Stimulated activated CD4-positive, alpha-beta T cell treated with anti-CD3 and anti-CD28 coated beads, Interleukin-2, amount 100 ng/mL, for 24 hours (primary cell): ENCODE results near the gene PRL.

Source experiments
- DNase-seq, 2 donors: peaks; one replicate each; pipeline ENCODE4 v3.0.0-alpha.2; 2020

Gene PRL

GRCh38 chr6:22290045-22290444 lies 6.8 kb downstream of the PRL start:
- no peak for DNase-seq

- DNase-seq: no peak
Observed at GRCh38 chr6:22288721-22289120, 8.1 kb downstream of the PRL start.

DNA sequence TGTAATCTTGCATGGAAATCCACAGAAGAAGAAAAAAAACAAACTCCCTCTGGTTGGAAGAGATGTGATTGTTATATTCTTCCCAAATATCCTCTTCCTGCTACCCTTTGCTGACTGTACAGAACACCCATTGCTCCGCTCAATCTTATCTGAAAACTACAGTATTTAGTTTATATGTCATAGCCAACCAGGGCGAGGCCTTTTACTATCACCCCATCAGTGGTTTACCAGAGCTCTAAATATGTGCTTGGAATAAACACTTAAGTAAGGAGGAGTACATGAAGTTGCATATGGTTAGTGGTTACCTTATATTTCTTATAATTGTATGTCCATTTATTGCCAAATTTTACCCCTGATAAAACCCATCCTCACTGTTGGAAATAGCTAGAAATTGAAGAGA lies 12.2 kb downstream of the PRL start:
- DNase-seq: no peak

GRCh38 chr6:22281341-22282085 lies 15.3 kb downstream of the PRL start:
- no peak for DNase-seq

GRCh38 chr6:22279427-22279826 lies 17.4 kb downstream of the PRL start:
- no peak for DNase-seq

DNA sequence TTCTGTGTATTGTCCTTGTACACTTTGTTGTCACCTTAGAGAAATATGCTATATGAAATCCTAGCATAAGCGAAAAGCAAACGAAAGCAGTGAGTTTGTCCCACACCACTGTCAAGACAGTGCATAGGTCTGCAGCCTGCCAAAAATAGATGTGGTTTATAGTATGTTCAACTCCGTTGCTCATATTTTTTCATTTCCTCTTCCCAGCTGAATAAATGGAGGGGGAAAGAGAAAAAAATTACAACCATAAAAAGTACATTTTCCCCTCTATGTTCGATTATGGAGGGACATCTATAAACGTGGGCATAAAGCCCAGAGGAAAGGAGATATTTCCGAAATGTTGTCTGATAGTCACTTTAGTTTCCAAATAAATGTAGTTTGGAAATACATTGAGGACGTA lies 25.8 kb downstream of the PRL start:
- DNase-seq: no peak

GRCh38 chr6:22263748-22264147 lies 33.1 kb downstream of the PRL start:
- no peak for DNase-seq

DNA sequence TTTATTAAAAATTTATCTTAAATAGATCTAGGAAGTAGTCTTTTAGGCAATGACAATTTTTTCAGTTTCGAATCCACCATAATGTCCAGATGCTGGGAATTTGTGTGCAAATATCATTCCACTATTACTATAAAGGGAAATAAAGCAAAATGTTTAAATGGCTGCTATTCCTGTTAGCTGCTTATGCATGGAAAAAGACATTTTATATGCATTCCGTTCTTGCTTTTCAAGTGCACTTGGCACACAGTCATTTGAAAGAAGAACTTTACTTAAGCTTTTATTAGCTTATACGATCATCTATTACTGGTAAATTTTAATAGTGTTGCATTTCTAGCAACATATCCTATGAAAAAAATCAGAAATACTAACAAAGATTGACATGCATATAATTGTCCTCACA lies 42.0 kb downstream of the PRL start:
- no peak for DNase-seq

- no peak for DNase-seq
Observed at GRCh38 chr6:22253955-22254655, 42.7 kb downstream of the PRL start.

DNA sequence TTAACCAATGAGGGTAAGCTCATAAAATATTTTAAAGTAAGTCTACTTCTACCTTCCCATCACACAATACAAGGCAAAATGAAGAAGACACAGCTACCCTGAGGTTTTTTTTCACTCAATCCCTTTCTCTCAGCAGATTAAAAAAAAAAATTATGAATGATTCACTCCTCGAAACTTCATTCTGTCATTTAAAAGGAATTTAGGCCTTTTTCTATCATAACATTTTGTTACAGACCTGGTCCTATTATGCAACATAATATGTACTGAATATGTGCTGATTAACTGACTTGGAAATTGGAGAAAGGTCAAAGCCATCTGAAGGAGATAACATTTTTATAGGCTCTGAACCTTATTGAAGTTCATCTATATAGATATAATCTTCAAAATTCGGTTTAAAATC lies 45.5 kb downstream of the PRL start:
- no peak for DNase-seq

GRCh38 chr6:22250486-22250885 lies 46.4 kb downstream of the PRL start:
- no peak for DNase-seq

GRCh38 chr6:22249711-22250350 lies 47.0 kb downstream of the PRL start:
- DNase-seq: no peak

DNA sequence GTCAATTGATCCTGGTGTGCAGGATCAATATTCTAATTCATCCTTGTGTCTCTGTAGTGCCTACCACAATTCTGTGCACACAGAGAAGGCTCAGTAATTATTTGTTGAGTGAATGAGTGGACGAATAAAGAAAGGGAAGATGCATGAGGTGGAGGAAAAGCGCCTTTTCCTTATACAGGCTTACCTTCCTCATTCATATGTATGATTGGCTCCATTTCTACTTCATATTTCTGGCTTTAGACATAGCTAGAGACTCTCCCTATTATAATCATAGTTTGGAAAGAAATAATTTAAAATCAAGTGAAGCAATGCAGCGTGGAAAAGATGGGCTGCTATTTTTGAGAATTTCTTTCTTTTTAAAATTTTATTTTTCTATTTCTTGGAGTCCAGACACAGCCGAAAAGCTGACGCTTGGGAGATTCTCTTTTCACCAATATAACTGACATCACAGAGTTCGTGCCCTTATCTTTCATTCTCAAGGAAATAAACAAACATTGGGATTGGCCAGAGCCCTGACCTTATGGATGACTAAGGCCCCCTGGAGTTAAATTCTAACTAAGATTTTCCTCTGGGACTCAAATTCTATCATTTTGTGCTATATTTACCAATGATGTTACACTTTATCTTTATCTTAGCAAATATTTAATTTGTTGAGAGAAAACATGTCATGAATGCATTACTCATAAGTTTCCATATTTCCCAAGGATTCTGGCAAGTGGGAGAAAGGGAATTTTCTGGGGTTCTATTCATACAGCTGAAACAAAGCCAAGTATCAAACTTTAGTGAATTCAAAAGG lies 48.1 kb downstream of the PRL start:
- DNase-seq: no peak

GRCh38 chr6:22247916-22248482 lies 48.8 kb downstream of the PRL start:
- no peak for DNase-seq

- DNase-seq: no peak
Observed at GRCh38 chr6:22240025-22240424, 56.8 kb downstream of the PRL start.

GRCh38 chr6:22239261-22239921 lies 57.4 kb downstream of the PRL start:
- no peak for DNase-seq

GRCh38 chr6:22238861-22239260 lies 58.0 kb downstream of the PRL start:
- no peak for DNase-seq

DNA sequence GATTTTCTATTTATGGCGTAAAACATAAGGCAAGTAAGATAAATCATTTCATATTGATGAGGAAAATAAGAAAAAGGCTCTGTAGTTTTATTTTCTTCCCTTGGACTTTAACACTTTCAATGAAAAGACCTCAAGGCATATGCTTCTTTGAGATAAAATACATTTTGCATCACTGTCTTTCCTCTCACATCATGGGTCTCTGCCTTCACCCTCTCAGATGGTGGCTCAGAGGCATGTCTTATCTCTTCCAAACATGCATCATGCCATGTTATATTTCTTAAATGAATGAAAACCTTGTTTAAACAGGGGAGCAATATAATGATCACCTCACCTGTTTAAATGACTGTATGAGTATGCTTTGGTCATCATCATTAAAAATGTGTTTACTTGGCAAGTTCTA lies 59.3 kb downstream of the PRL start:
- no peak for DNase-seq
